IMR-90 (cell line): Measurements from ENCODE around the gene ARHGEF4.
"Not testable (repeated sequence)": the region's sequence is repeated elsewhere in the genome, so short reads cannot be mapped to it uniquely, and the experiment has no call there.

Experiments used
- TF ChIP-seq, protein P1 (sequence below): conservative IDR thresholded peaks from 2 replicates; pipeline ENCODE4 v1.5.1; 2012; ENCODE audit warnings: mild to moderate bottlenecking, low read depth, low read length, improper control_type of control experiment
- TF ChIP-seq, protein P2 (sequence below): fragments of 150-350 bp; IDR thresholded peaks from 2 replicates; pipeline ENCODE4 v1.6.1; 2017; ENCODE audit warnings: mild to moderate bottlenecking, antibody characterized with exemption, low read length, low read depth

DNA sequence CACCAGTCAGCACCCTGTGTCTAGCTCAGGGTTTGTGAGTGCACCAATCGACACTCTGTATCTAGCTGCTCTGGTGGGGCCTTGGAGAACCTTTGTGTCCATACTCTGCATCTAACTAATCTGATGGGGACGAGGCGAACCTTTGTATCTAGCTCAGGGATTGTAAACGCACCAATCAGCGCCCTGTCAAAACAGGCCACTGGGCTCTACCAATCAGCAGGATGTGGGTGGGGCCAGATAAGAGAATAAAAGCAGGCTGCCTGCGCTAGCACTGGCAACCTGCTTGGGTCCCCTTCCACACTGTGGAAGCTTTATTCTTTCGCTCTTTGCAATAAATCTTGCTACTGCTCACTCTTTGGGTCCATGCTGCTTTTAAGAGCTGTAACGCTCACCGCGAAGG is 155.3 kb downstream of the ARHGEF4 start:
- TF ChIP-seq, protein P1, sequence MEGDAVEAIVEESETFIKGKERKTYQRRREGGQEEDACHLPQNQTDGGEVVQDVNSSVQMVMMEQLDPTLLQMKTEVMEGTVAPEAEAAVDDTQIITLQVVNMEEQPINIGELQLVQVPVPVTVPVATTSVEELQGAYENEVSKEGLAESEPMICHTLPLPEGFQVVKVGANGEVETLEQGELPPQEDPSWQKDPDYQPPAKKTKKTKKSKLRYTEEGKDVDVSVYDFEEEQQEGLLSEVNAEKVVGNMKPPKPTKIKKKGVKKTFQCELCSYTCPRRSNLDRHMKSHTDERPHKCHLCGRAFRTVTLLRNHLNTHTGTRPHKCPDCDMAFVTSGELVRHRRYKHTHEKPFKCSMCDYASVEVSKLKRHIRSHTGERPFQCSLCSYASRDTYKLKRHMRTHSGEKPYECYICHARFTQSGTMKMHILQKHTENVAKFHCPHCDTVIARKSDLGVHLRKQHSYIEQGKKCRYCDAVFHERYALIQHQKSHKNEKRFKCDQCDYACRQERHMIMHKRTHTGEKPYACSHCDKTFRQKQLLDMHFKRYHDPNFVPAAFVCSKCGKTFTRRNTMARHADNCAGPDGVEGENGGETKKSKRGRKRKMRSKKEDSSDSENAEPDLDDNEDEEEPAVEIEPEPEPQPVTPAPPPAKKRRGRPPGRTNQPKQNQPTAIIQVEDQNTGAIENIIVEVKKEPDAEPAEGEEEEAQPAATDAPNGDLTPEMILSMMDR = not testable (repeated sequence)
- TF ChIP-seq, protein P2, sequence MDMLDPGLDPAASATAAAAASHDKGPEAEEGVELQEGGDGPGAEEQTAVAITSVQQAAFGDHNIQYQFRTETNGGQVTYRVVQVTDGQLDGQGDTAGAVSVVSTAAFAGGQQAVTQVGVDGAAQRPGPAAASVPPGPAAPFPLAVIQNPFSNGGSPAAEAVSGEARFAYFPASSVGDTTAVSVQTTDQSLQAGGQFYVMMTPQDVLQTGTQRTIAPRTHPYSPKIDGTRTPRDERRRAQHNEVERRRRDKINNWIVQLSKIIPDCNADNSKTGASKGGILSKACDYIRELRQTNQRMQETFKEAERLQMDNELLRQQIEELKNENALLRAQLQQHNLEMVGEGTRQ = not testable (repeated sequence)
